Measurements from ENCODE around the gene ST7L.

GRCh38 chr1:112618114-112618720 lies 724 bp downstream of the ST7L start:
- TF ChIP-seq CTCF (IDR thresholded peaks at IDR 0.05; ENCODE audit: low read length) = no peak
- TF ChIP-seq EZH2phosphoT487 (IDR thresholded peaks at IDR 0.05; ENCODE audit: low read length) = no peak
- TF ChIP-seq EZH2 (optimal IDR thresholded peaks at IDR 0.05; ENCODE audit: low read depth, low read length) = no peak
